CD1c-positive myeloid dendritic cell (primary cell): Measurements from ENCODE around the gene ME1.
"Not testable (repeated sequence)": the region's sequence is repeated elsewhere in the genome, so short reads cannot be mapped to it uniquely, and the experiment has no call there.

Source experiments
- DNase-seq: peaks from one replicate; pipeline ENCODE4 v3.0.0-alpha.2; 2016; ENCODE audit errors: extremely low spot score

The ME1 gene

DNA sequence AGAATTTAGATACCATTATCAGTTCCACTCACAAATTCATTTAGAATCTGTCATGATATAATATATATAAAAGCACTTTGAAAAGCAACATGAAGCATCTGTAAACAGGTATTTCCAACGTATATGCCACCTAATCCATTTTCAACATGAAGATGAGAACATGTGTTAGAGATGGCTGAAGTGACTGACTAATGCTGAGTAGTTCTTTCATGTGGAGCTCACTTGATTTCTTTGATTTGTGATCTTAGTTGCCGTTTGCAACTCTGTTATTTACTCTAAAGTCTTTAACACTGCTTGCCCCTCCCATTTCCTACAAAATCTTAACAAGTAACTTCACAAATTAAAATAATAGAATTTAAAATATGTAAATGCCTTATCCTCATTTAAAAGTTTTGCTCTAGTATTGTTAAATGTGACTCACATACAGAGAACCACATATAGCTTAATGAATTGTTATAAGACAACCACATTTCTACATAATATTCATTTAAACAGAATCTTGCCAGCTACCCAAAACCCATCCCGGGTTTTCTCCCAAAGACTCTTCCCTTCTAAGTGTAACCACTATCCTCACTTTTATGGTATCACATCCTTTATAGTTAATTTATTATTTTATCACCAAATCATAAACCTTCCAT is 78.3 kb downstream of the ME1 start:
- DNase-seq = no peak

DNA sequence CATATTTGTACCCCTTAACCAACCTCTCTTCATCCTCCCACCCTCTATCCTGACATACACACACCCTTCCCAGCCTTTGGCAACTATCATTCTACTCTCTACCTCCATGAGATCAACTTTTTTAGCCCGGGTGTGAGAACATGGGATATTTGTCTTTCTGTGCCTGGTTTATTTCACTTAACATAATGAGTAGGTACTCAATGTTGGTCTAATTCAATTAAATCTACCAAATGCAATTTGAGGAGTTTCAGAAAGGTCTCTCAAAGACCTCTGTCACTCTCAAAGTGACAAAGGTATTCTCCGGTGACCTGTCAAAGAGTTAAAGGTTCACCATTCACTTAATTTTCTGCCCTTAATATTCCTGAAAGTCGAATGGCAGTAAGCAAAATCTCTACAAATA is 87.7 kb downstream of the ME1 start:
- DNase-seq = no peak

DNA sequence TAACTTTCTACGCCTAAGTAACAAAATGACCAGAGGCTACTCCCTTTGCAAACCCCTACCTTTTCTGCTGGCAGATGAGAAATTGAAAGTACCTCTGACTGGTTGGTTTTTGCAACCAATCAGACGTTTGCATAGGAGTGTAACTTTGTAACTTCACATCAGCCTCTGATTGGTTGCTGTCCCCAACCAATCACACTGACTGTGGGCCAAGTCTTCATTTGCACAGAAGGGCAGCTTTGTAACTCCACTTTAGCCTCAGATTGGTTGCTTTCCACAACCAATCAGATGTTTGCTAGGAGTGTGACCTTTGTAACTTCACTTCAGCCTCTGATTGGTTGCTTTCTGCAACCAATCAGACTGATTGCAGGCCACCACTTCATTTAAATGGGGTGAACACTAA is 89.1 kb downstream of the ME1 start:
- no peak for DNase-seq

DNA sequence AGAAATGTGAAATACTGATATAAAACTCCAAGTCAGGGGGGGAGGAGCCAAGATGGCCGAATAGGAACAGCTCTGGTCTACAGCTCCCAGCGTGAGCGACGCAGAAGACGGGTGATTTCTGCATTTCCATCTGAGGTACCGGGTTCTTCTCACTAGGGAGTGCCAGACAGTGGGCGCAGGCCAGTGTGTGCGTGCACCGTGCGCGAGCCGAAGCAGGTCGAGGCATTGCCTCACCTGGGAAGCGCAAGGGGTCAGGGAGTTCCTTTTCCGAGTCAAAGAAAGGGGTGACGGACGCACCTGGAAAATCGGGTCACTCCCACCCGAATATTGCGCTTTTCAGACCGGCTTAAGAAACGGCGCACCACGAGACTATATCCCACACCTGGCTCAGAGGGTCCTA is 96.9 kb downstream of the ME1 start:
- not testable (repeated sequence) for DNase-seq

DNA sequence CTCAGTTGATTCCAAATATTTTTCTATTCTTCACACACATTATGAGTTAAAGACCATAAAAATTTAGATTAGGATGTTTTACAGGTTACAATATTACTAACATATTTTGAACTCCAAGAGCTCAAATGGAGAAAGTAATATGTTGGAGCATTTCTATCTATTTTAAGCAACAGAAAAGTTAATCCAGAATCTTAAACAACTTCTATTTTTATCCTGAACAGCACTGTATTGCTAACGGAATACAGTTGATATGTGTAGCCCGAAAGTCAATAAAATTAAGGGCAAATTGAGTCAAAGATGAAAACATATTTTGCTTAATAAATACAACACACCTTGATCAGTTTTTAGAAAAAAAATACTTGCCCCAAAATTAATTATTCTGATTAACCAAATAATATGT is 97.4 kb downstream of the ME1 start:
- no peak for DNase-seq

DNA sequence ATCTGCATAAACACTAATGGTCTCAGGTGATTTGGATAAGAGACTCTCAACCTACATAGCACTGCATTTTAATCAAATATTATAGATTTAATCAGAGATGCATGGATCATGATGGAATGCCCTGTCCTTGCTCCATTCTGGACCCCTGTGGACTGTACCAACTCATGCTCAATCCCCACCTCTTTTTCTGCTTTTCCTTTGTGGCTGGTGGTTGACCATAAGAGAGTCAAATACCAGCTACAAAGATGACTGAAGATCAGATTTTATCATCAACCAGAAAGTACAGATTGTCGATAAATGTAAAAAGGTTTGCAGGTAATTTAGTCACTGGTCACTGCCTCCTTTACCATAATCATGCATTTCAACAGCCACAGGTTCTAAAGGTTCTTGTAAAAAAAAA is 116.2 kb downstream of the ME1 start:
- DNase-seq = no peak

DNA sequence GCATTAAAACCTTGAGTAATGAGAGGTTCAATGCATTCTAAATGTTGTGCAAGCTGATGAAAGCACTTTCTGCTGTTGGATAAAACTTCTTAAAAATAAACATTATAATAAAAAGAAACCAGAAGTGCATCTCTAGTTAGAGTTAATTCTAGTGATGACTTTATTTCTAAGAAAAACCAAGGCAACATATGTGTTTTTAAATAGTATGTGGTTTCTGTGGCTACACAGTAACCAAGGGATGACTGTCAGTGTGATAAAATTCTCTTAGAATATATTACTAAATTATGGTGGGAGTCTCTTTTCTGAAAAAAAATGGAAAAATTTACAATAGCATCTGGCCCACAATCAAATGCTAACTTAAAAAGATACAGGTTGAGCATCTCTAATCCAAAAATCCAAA is 117.0 kb downstream of the ME1 start:
- no peak for DNase-seq

DNA sequence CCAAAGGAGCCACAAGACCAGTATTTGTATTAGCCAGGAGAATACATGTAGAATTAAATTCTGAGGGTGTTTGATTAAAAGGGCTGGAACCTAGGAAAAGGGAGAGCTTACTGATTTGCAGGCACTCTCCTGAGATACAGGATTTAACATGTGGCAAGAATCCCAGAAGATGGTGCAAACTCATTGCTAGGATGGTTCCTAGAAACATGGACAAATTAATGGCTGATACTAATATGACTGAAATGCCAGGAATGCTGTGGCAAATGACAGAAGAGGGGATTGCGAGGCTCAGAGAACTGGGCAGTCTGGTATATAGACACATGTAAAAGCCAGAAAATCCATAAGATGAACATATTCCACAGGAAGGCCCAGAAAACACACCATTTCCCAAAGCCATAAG is 119.6 kb downstream of the ME1 start:
- no peak for DNase-seq

DNA sequence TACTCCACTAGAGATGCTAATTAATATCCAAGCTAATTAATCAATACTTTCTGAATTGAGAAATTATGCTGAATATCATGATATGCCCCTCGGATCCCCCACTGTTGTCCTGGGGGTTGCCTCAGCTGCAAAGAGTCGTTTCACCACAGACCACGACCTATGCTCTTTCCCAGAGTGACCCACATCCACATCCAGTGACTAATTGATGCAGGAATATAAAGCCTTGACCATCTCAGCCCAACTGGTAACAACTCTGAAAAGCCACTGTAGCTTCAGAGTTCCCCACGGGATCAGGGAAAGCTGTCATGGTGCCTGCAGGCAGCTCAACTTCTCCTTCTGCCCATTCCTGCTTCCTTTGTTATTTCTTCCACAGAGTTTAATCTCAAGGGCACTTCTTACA is 120.8 kb downstream of the ME1 start:
- no peak for DNase-seq

DNA sequence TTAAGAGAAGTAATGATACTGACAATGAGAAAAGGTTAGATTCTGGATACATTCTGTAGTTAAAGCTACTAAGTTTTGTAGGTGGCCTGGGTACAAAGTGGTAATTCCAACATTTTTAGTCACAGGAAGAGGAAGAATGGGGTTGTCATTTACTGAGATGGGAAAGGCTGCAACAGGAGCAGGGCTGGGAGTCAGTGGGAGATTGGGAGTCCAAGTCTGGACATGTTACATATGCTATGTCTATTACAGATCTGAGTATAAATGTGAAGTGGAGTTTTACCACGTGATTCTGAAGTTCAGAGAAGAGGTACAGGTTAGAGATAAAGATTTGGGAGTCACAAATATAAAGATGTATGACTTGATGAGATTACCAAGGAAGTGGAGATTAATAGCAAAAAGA is 121.5 kb downstream of the ME1 start:
- DNase-seq = no peak

DNA sequence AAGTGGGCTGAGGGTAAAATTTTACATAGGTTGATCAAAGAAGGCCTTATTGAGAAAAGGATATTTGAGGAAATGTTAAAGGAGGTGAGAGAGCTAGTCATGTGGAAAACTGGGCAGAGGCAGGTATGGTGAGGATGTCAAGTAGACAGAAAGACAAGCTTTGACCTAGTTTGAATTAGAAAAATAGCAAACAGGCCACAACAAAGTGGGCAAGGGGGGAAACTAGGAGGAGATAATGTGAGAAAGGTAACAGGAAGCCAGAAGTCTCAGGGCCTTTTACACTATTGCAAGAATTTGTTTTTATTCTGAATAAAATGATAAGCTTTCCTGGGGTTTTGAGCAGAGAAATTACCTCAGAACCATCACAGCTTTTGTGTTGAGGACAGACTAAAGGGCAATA is 122.0 kb downstream of the ME1 start:
- DNase-seq = no peak

DNA sequence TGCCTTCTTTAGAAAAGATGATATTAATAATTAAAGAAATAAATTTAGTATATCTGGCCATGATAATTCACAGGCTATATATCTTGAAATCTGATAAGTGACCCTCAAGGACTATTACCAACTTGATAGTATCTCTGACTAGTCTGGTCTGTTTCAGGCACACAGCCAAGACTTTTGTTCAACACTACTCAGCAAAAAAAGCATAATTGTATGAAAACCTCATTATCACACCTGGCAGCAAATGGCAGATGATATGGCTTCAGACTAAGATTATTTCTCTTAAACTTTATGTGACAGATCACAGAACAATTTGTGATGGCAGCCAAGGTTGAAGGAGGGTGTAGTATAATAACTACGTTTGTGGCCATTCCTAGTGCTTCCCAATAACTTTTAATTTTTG is 123.0 kb downstream of the ME1 start:
- DNase-seq = no peak

DNA sequence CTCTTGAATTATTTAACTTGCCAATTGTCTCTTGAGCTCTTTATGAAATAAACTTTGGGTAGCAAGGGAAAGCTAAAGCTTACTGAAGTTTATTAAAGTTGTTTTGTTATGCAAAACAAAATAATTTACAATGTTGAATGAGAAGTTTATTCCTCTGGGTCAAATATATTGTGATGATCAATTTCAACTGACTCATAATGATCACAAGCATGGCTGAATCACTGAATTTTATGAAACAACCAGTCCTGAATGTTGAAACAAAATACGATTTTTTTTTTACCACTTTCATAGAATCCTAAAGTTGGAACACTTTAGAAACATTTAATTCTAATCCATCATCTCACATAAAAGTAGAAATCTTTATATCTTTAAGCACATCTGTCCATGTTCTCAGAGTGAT is 127.4 kb downstream of the ME1 start:
- no peak for DNase-seq

DNA sequence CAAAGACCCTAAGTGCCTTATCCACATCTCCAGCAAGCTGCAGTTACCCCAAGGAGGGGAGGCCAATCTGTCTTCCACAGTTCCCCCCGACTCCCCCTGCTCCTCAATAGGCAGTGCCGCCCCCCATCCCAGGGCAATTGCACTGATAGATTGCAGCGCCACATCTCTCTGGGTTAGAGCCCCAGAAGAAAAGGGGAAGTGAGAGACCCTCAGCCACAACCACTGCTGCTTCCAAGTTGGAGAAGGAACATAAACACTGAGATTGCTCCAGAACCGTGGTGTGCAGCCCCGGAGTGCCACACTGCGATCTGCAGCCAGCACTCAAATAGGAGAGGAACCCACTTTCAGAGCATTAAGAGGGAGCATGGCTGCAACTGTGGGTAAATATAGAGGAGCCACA is 136.2 kb downstream of the ME1 start:
- DNase-seq = no peak

DNA sequence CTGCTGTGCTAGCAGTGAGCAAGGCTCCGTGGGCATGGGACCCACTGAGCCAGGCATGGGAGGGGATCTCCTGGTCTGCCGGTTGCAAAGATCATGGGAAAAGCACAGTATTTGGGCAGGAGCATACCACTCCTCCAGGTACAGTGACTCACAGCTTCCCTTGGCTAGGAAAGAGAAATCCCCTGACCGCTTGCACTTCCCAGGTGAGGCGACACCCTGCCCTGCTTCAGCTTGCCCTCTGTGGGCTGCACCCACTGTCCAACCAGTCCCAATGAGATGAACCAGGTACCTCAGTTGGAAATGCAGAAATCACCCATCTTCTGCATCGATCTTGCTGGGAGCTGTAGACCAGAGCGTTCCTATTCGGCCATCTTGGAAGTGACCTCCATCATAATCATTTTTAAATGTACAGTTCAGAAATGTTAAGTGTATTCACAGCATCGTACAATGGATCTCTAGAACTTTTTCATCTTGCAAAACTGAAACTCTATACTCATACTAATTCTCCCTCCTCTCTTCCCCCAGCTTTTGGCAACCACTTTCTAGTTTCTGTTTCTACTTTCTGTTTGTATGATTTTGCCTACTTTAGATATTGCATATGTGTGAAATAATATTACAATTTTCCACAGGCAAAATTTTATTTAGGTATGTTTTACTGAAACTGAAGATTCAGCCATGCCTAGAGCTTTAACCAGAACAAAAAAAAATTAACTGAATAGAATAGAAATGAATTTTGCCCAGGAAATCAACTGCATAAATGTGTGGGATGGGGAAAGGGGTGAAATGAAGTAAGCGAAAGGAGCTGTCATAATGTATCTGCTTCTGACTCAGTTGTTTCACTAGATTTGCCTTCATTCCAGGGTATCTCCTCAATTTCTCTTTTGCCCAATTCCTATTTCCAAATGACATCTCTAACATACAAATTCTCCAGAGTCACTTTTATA is 137.7 kb downstream of the ME1 start:
- no peak for DNase-seq

DNA sequence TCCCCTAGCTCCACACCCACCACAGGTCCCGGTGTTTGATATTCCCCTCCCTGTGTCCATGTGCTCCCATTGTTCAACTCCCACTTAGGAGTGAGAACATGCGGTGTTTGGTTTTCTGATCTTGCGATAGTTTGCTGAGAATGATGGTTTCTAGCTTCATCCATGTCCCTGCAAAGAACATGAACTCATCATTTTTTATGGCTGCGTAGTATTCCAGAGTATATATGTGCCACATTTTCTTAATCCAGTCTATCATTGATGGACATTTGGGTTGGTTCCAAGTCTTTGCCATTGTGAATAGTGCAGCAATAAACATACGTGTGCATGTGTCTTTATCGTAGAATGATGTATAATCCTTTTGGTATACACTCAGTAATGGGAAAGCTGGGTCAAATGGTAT is 143.6 kb downstream of the ME1 start:
- DNase-seq = not testable (repeated sequence)

DNA sequence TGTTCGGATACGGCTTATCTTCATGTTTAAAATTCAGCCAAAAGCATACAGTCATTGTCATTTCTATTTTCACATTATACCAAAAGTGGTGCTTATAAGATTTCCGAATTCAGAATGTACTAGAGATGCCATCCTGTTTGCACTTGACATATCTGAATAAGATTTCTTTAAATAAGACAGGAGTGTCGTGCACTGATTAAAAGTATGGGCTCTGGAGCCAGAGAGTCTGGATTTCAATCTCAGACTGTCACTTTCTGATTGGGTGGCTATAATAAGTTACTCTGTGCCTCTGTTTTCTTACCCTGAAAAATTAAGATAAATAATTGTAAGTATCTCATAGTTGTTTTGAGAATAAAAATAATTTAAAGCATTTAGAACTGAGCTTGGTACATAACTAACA is 144.9 kb downstream of the ME1 start:
- no peak for DNase-seq

DNA sequence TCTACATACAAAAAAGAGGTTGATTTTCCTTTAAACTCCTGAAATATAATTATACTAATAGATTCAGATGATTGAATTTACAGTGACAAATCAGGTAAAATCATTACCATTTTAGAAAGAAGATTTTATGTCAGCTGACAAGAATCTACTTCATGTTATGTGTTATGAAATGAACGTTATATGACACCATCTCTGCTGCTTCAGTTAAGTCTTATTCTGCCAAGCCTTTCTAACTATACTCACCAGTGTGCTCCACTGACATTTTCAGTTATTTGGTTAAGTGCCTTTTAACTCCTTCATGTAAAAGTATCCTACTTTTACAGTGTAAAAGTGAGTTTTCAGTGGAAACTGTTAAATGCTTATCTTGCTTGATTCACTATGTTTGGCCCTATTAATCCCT is 157.3 kb downstream of the ME1 start:
- DNase-seq = no peak

DNA sequence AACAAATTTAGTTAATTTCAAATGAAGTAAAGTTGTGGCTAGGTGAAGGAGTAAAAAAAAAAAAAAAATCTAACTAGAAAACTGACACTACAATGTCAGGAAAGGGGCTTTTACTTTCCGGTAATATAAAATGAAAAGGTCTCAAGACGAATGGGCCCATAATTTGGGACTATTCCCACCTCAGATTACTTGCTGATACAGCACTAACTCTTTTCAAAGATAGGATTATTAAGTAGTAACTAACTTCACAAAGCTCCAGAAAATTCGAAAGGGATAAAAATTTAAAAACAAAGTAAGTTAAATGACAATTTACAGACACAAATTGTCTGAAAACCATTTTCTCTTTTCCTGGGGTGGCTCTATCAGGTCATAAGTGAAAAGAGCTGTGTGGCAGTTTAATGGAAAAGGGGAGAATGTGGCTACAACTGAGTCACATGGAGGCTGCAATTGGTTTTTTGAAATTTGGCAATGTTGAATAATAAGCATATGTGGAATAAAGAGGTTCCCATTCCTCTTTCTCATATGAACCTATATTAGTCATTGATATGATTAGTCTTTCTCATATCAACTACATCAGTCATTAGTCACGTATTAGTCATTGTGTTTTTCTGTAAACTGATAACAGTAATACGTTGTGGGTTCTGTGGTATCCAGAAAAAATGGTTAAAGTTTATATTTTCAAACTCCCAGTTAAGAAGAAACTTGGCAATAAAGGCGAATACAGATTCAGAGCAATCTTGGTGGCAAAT is 159.7 kb downstream of the ME1 start:
- DNase-seq = no peak

DNA sequence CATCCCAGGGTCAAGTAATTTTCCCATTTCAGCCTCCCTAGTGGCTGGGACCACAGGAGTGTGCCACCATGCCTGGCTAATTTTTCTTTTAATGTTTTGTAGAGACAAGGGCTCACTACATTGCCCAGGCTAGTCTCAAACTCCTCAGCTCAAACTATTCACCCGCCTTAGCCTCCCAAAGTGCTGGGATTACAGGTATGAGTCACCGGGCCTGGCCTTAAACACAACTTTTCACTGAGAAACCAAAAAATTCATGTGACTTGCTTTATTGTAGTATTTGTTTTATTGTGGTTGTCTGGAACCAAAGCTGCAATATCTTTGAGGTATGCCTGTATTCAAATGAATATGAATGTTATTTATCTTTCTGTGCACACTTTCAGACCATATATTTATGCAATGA is 165.5 kb downstream of the ME1 start:
- no peak for DNase-seq

DNA sequence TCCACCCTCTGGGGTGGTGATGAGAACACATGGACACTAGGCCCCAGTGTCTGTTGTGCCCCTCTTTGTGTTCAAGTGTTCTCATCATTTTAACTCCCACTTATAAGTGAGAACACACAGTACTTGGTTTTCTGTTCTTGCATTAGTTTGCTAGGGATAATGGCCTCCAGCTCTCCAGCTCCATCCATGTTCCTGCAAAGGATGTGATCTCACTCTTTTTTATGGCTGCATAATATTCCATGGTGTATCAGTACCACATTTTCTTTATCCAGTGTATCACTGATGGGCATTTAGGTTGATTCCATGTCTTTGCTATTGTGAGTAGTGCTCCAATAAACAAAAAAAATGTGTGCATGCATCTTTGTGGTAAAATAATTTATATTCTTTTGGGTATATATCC is 170.3 kb downstream of the ME1 start:
- DNase-seq = no peak

DNA sequence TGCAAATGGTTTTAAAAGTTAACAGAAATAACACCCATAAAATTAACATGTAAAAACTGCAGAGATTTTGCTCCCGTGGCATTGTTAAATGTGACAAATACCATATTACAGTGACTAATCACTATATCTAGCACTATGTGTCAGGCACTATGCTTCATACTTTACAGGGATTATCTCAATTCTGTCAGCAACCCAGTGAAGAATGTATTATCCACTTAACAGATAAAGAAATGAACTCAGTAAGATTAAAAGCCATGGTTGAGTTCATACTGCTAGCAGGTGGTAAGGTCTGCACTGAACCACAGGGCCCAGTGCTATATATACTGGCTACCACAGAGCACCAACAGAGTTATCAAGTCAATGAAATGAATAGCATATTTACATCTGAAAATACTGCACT is 172.3 kb downstream of the ME1 start:
- no peak for DNase-seq

DNA sequence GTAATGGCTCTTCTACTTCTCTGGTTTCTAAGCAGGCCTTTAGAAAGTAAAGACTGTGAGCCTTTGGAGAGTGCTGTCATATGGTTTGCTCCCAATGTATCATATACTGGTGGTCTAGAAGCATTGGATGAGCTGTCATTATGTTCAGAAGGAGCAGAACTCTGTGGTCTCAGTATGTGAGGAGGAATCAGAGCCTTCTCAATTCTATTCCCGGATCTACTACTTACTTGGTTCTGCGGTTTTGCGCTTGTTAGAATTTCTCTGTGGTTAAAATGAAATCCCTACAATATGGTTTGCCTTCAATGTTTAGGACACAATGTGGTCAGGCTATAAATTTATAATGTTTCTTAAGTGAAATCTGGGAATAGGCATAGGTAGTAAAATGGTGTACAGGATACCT is 173.1 kb downstream of the ME1 start:
- no peak for DNase-seq
